ENCODE measurements around the gene INKA2. TPM values are rescaled to one million over a fixed set of nuclear protein-coding genes. Genes with fewer than 3 reads are reported as not detected.

INKA2 gene
- total RNA-seq, 1 donor from 2014 or later: 2.6 TPM

DNA sequence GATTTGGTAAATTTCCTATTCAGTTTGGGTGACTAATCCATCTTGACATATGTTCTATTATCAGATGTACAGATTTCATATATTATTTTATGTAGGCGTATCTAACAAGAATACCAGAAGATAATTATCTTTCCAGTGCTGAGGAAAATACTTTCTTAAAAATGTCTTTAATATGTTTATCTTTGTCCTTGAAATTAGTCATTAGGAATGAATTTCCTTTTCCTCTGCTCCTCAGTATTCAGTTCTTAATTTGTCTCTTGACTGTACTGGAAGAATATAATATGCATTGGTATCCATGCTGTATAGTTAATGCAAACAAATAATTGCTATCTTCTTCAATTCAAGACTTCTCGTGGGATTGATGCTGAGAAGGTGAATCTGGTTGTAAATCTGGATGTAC, 23.1 kb upstream of the INKA2 start:
- H3K27me3 Mint-ChIP-seq: no peaks in the 10 kb centered on the region
- no peak overlapping the region for H3K27ac Mint-ChIP-seq
- H3K4me3 Mint-ChIP-seq: no peak overlapping the region
- intact Hi-C loops (cut with micrococcal nuclease): no loop called here
- peaks cover 14% of the 10 kb centered on the region for H3K4me1 Mint-ChIP-seq
- DNase-seq: no peak
- H3K9me3 Mint-ChIP-seq: no peaks in the 10 kb centered on the region
- H3K36me3 Mint-ChIP-seq (ENCODE audit: low read depth): peaks cover 68% of the 10 kb centered on the region

DNA sequence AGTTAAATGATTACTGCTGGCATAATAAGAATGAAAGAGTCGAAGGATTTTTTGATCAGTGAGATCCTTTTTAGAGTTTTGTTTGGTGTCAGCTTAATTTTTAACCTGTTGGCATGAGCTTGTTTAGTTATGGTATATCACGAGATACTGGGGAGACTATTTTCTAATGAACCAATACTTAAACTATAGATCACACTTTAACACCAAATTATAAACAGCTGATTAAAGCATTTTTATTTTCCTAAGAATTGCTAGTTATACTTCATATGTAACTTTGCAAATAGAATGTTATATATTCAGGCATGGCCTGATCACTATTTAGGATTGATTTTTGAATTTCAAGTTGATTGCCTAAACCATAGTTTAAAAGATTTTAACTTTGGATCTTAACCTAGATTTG, 22.5 kb upstream of the INKA2 start:
- H3K27ac Mint-ChIP-seq: no peak overlapping the region
- no peaks in the 10 kb centered on the region for H3K9me3 Mint-ChIP-seq
- peaks cover 65% of the 10 kb centered on the region for H3K36me3 Mint-ChIP-seq (ENCODE audit: low read depth)
- no peak overlapping the region for H3K4me3 Mint-ChIP-seq
- intact Hi-C loops (cut with micrococcal nuclease): no loop called here
- H3K27me3 Mint-ChIP-seq: no peaks in the 10 kb centered on the region
- DNase-seq: no peak
- H3K4me1 Mint-ChIP-seq: peaks cover 20% of the 10 kb centered on the region

DNA sequence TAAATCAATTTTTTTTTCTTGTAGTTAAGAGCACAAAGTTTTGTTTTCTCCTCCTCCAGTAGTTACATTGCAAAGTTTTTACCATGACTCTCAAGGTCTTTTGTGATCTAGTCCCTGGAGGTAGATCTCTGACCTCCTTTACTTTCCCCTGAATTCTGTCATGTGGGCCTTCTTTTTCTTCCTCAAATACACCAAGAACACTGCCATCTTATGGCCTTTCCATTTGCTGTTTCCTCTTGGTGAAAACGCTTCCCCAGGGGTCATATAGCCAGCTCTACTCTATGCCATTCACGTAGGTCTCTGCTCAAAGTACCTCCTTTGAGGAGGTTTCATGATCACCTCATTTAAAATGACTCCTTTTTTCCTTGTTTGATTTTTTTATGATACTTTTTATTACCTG, 19.2 kb upstream of the INKA2 start:
- H3K27ac Mint-ChIP-seq: peak overlapping the region; percentile 34
- no peak for DNase-seq
- H3K36me3 Mint-ChIP-seq (ENCODE audit: low read depth): peaks cover 40% of the 10 kb centered on the region
- no peaks in the 10 kb centered on the region for H3K9me3 Mint-ChIP-seq
- intact Hi-C loops (cut with micrococcal nuclease): loop anchor here (5.0 kb wide), 5 partner anchors 136 to 881 kb away; partner anchors contain the start of genes CEPT1, DENND2D and DRAM2
- peak overlapping the region; percentile 49 for H3K4me3 Mint-ChIP-seq
- peaks cover 33% of the 10 kb centered on the region for H3K4me1 Mint-ChIP-seq
- no peaks in the 10 kb centered on the region for H3K27me3 Mint-ChIP-seq

DNA sequence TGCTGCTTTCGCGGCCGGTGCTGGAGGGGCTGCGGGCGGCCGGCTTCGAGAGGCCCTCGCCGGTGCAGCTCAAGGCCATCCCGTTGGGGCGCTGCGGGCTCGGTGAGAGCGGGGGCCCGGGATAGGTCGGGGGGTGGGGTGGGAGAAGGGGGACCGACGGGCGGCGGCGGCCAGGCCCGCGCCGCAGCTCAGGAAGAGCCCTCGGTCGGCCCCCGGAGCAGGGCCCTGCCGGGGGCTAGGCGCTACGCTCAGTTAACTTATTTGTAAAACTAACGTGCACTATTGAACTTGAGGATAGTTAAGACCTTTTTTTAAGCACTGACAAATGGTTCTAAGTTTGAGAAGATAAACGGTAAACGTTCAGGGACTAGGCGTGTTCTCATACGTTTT, 16.9 kb upstream of the INKA2 start:
- Mint-ChIP-seq H3K27ac (peak overlapping the region; percentile 92), H3K9me3 (no peaks in the 10 kb centered on the region), H3K27me3 (peaks cover 4% of the 10 kb centered on the region), H3K4me3 (peak overlapping the region; percentile 88), H3K4me1 (peaks cover 41% of the 10 kb centered on the region), H3K36me3 (ENCODE audit: low read depth) (peaks cover 25% of the 10 kb centered on the region)
- no peak for DNase-seq
- intact Hi-C loops (cut with micrococcal nuclease): loop anchor here (5.0 kb wide), 5 partner anchors 134 to 879 kb away; partner anchors contain the start of genes CEPT1, DENND2D and DRAM2

DNA sequence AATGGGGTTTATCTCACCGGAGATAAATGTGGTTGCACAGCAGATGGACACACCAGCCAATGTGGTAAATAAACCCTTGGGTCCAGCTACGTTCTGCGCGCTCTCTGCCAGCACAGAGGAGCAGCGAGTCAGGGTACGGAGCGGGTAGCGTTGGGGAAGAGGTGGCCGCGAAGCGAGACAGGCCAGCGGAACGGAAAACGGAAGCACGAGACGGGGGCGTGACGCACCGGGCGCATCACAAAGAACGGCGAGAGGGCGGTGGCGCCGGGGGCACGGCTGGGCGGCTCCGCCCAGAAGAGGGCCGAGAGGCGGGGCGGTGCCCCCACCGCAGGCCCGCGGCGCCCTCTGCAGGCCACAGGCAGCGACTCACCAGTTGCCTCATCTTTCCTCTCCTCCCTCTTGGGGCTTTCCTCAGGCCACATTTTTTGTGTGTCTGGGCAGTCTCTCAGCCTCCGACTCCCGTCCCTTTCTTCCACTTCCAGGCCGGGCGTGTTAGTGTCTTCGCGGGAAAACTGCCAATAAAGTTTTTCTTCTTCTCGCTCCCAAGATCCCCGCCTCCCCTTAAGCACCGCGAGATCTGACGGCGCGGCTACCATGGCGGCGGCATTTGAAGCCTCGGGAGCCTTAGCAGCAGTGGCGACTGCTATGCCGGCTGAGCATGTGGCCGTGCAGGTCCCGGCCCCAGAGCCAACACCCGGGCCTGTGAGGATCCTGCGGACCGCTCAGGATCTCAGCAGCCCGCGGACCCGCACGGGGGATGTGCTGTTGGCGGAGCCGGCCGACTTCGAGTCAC, 16.3 kb upstream of the INKA2 start, which contains the start of gene DDX20:
DDX20 (plus strand) TSS at position 571 of the 793 bp plus-strand sequence; CDS start at position 595, 24 bp downstream.
- H3K36me3 Mint-ChIP-seq (ENCODE audit: low read depth): peaks cover 21% of the 10 kb centered on the region
- peak; percentile 98 for DNase-seq
- H3K27ac Mint-ChIP-seq: peak within 1 kb of the TSS; percentile 92
- H3K9me3 Mint-ChIP-seq: no peaks in the 10 kb centered on the region
- peaks cover 8% of the 10 kb centered on the region for H3K27me3 Mint-ChIP-seq
- peak within 1 kb of the TSS; percentile 88 for H3K4me3 Mint-ChIP-seq
- peaks cover 41% of the 10 kb centered on the region for H3K4me1 Mint-ChIP-seq
- intact Hi-C loops (cut with micrococcal nuclease): loop anchor here (1.0 to 5.0 kb wide), 10 partner anchors 16 to 878 kb away; partner anchors contain the start of genes ATP5PB, CEPT1, DENND2D and DRAM2

DNA sequence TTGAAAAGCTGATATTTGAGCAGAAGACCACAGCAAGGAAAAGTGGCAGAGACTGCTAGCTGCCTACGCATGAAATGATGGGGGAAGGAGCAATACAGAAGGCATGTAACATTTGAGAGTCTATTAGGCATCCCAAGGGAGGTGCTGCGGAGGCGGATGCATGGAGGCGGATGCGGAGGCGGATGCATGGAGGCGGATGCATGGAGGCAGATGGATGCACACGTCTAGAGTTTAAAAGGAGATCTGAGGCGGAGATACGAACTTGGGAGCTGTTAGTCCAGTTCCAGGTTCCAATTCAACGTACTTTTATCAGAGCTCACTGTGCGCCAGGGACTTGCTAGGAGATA, 15.8 kb upstream of the INKA2 start:
- intact Hi-C loops (cut with micrococcal nuclease): loop anchor here (1.0 to 5.0 kb wide), 10 partner anchors 16 to 878 kb away; partner anchors contain the start of genes ATP5PB, CEPT1, DENND2D and DRAM2
- peaks cover 8% of the 10 kb centered on the region for H3K27me3 Mint-ChIP-seq

DNA sequence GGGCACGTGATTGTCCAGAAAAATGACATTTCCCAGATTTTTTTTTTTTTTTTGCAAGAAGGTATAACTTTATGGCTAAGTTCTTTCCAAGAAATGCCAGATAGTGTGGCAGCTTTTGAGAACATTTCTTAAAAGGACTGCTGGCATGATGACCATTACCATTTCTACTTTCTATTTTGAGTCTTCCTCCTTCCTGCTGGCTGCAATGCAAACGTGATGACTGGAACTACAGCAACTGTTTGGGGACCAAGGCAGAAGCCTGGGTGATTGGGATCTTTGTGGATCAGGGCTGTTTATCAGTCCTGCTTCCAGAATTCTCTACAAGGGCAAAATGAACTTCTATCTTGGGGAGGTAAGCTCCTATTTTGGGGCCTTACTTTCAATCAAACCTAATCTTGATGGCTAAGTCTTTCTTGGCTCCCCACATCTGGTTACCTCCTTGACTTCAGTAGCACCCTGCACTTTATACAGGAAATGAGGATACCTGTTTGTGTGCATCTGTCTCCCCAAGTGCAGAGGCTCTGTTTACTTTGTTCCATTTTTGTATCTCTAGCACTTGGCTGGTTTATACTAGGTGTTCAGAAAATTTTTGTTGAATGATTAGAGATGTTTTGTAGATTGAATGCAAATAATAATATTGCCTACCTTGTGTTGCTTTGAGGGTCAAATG, 12.8 kb upstream of the INKA2 start:
- Mint-ChIP-seq H3K4me3 (no peak overlapping the region), H3K36me3 (ENCODE audit: low read depth) (peaks cover 4% of the 10 kb centered on the region), H3K9me3 (no peaks in the 10 kb centered on the region), H3K27ac (no peak overlapping the region), H3K4me1 (peaks cover 36% of the 10 kb centered on the region), H3K27me3 (peaks cover 8% of the 10 kb centered on the region)
- no peak for DNase-seq
- intact Hi-C loops (cut with micrococcal nuclease): no loop called here

More for the DNA sequence above, 15.8 kb upstream of the INKA2 start:
- Mint-ChIP-seq H3K9me3 (no peaks in the 10 kb centered on the region), H3K27ac (peak overlapping the region; percentile 92), H3K4me3 (peak overlapping the region; percentile 88), H3K4me1 (peaks cover 38% of the 10 kb centered on the region), H3K36me3 (ENCODE audit: low read depth) (peaks cover 17% of the 10 kb centered on the region)
- DNase-seq: peak; percentile 80

DNA sequence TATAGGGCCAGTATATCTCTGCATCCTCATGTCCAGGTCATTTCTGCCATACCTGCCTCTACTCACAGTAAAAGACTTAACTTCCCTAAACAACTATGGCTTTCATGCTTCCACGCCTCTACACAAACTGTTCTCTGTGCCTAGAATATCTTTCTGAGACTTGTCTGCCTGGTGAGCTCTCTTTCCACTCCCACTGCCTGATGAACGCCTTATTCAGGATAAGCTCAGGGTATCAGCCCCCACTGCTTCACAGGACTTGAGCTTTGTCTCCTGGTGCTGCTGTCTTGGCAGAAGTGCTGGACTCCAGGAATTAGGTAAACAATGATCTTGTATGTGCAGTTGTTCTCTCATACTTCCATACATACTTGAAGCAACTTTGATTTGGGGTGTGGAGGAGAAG, 11.7 kb upstream of the INKA2 start:
- intact Hi-C loops (cut with micrococcal nuclease): no loop called here
- Mint-ChIP-seq H3K27me3 (peaks cover 8% of the 10 kb centered on the region), H3K36me3 (ENCODE audit: low read depth) (no peaks in the 10 kb centered on the region), H3K9me3 (no peaks in the 10 kb centered on the region), H3K4me1 (peaks cover 32% of the 10 kb centered on the region), H3K27ac (no peak overlapping the region), H3K4me3 (no peak overlapping the region)
- no peak for DNase-seq

DNA sequence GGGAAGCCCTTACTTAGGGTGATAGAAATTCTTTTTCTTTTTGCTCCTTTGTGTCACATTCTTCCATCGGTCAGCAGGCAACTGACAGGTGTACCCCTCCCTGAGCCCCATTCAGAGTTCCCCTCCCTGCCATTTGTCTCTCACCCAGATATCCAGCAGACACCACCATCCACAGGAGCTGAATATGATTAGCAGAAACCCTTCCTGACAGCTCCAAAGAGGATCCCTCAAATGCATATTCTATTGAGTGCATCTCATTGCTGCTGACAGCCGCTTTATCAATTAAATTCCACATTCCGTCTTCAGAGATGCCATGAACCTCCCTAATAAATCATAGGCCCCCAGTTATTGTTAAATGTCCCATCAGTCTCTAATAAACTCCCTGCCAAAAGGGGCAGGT, 10.4 kb upstream of the INKA2 start:
- H3K4me1 Mint-ChIP-seq: peaks cover 25% of the 10 kb centered on the region
- intact Hi-C loops (cut with micrococcal nuclease): no loop called here
- DNase-seq: no peak
- H3K36me3 Mint-ChIP-seq (ENCODE audit: low read depth): no peaks in the 10 kb centered on the region
- no peaks in the 10 kb centered on the region for H3K9me3 Mint-ChIP-seq
- H3K4me3 Mint-ChIP-seq: no peak overlapping the region
- no peak overlapping the region for H3K27ac Mint-ChIP-seq
- peaks cover 11% of the 10 kb centered on the region for H3K27me3 Mint-ChIP-seq

DNA sequence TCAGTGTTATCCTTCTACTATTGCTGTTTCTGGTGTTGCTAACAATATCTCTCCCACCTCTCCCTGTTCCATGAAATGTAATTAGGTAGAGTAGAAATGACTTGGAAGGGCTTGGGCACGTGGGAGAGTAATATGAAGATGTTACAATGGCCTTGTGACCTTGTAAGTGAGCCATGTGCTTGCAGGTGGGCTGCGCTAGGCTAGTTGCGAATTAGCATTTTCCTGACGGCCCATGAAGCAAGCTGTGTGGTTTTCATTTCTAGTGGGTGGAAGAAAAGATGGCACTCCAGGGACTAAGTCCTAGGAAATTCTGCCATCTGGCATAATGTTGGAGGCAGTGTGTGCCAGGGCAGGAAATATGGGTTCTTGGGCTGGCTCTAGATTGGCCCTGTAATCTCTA, 8.8 kb upstream of the INKA2 start:
- Mint-ChIP-seq H3K27me3 (peaks cover 19% of the 10 kb centered on the region), H3K4me3 (no peak overlapping the region), H3K4me1 (peaks cover 20% of the 10 kb centered on the region), H3K27ac (peak overlapping the region; percentile 2), H3K36me3 (ENCODE audit: low read depth) (no peaks in the 10 kb centered on the region), H3K9me3 (no peaks in the 10 kb centered on the region)
- DNase-seq: no peak
- intact Hi-C loops (cut with micrococcal nuclease): loop anchor here (1.0 kb wide), 3 partner anchors 33 to 267 kb away; no protein-coding TSS in a partner anchor

DNA sequence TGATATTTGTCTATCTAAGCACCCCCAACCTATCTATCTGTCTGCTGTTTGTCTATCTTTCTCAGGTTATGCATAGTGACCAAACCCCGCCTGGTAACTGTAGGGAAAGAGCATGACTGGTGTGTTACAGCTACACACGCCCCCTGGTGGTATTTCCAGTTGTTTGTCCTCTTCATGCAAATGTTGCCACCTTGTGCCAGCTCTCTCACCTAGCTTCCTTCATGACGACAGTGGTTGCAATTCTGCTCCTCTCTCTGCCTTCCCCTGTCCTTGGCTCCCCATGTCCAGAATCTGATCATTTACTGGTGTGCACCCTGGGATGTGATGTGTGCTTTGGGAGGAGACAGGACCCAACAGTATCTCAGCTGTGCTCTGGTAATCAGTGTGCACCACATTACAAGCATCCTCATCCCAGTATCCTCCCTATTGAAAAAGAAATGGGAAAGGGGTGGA, 8.1 kb upstream of the INKA2 start:
- peaks cover 18% of the 10 kb centered on the region for H3K4me1 Mint-ChIP-seq
- no peak overlapping the region for H3K4me3 Mint-ChIP-seq
- no peak overlapping the region for H3K27ac Mint-ChIP-seq
- DNase-seq: peak; percentile 93
- H3K36me3 Mint-ChIP-seq (ENCODE audit: low read depth): no peaks in the 10 kb centered on the region
- peaks cover 23% of the 10 kb centered on the region for H3K27me3 Mint-ChIP-seq
- H3K9me3 Mint-ChIP-seq: no peaks in the 10 kb centered on the region
- intact Hi-C loops (cut with micrococcal nuclease): loop anchor here (1.0 kb wide), 3 partner anchors 32 to 266 kb away; no protein-coding TSS in a partner anchor

DNA sequence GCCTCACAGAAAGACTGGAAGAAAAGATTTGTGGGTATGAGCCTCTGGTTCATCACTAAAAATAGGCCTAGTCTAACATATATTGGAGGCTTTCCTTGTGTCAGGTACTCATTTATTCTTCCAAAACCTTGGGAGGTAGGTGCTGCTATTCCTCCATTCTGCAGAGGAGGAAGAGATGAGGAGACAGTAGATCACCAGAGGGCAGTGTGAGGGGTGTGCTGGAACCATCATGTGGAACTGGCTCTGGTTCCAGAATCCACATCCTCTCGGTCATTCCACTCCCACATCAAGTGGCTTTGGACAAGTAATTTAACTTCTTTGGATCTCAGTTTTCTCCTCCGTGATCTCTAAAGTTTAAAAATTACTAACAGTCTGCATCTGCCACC, 7.4 kb upstream of the INKA2 start:
- Mint-ChIP-seq H3K27me3 (peaks cover 27% of the 10 kb centered on the region), H3K9me3 (no peaks in the 10 kb centered on the region), H3K36me3 (ENCODE audit: low read depth) (no peaks in the 10 kb centered on the region), H3K4me1 (peaks cover 13% of the 10 kb centered on the region), H3K4me3 (no peak overlapping the region), H3K27ac (no peak overlapping the region)
- intact Hi-C loops (cut with micrococcal nuclease): no loop called here
- no peak for DNase-seq

DNA sequence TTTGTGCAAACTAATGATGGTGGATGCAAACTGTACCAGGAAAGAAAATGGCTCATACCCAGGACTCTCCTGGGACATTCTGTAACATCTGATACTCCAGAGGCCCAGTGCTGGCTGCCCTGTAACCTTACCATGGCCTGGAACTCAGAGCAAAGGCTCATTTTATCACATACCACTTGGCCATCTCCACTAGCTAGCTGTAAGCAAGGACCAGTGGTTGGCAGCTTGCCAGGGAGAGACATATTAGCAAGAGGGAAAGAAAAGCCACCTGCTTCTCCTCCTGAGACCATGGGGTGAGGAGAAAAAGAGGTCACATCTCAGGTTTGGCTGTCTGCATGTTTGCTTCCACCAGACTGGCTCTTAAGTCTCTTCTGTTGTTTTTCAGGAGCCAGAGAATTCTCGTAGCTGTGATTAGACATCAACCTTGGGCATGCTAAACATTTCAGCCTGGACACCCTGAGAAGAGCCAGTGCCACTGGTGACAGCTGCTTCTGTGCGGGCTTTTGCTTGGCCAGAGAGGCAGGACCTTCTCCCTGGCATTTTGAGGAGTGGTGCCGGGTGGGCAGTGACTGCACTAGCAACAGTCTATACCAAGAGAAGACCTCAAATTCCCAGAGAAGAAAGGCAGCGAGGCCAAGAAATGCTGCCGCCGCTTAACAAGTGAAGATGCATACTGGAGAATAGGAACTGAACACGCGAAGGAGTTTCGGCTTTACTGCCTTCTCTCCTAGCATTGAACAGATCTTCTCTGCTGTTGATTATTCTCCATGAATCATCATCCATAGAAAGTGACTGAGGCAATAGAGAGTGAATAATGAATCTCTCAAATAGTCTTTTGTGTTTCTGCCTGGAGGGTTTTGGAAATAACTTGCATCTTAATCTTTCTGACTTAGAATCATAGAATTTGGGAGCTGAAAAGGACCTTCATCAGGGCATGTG, 6.7 kb upstream of the INKA2 start:
- Mint-ChIP-seq H3K27me3 (peaks cover 32% of the 10 kb centered on the region), H3K4me3 (no peak overlapping the region), H3K36me3 (ENCODE audit: low read depth) (no peaks in the 10 kb centered on the region), H3K27ac (no peak overlapping the region), H3K9me3 (no peaks in the 10 kb centered on the region), H3K4me1 (peaks cover 13% of the 10 kb centered on the region)
- intact Hi-C loops (cut with micrococcal nuclease): no loop called here
- DNase-seq: no peak

Data from activated CD4-positive, alpha-beta T cell treated with anti-CD3 and anti-CD28 coated beads, Interleukin-2, amount 10 ng/mL, durations not matched to agents 24 days and 14 days (primary cell).